Mucosa of descending colon (tissue), 3 donors: ENCODE measurements around the gene NRSN1. TPM values are rescaled to one million over a fixed set of nuclear protein-coding genes. Genes with fewer than 3 reads are reported as not detected.

Experiments used
- ATAC-seq: fragments of 200-7000 bp; cut with Tn5 transposase; one replicate; pipeline ENCODE4 v1.9.1; 2020; ENCODE audit warnings: mild to moderate bottlenecking, moderate library complexity
- DNase-seq, 3 donors: peaks; one replicate each; pipeline ENCODE4 v3.0.0-alpha.2; 2020
- H3K36me3 ChIP-seq: fragments of 200-600 bp; one replicate; pipeline ENCODE4 v1.8.0; 2021; ENCODE audit warnings: low read depth, mild to moderate bottlenecking
- H3K4me1 ChIP-seq: fragments of 200-600 bp; one replicate; pipeline ENCODE4 v1.8.0; 2021; ENCODE audit warnings: low read depth, mild to moderate bottlenecking
- H3K4me3 ChIP-seq: fragments of 200-600 bp; one replicate; pipeline ENCODE4 v1.8.0; 2021; ENCODE audit warnings: mild to moderate bottlenecking
- H3K9me3 ChIP-seq: fragments of 200-600 bp; one replicate; pipeline ENCODE4 v1.8.0; 2021; ENCODE audit warnings: mild to moderate bottlenecking
- intact Hi-C, 2 donors: fragments of 100-400 bp; cut with DNase I in 1 of 2; cut with micrococcal nuclease in 1 of 2; formaldehyde crosslinking; loops; one replicate each; pipeline versions ENCODE4 v1.11.0 to v1.11.1; 2022; cut with DNase I, micrococcal nuclease
- total RNA-seq, 3 donors: library from RNA; stranded (reverse); fragmentation: NEBNext Ultra II Directional in 2 of 3; extraction: Animal tissue kit (Norgen Biotek cat#: 25700) in 2 of 3; gene quantifications; one replicate each; pipeline versions ENCODE4 v1.2.1 to v1.2.4, GENCODE V29; 2021 to 2023
- TF ChIP-seq, protein P1 (sequence below): fragments of 200-600 bp; IDR thresholded peaks from one replicate; pipeline ENCODE4 v1.8.0; 2022; ENCODE audit warnings: antibody characterized with exemption, mild to moderate bottlenecking
- donor health status: DM: no; HTN: no; CAD: no; lungs with moderate emphysema.
- donor health status: DM: no; HTN: no; CAD: no.
- donor health status: DM: no; HTN: yes; CAD: no.

The NRSN1 gene
- total RNA-seq, 3 donors from 2014 or later, result 2.4 TPM; not detected in 2

DNA sequence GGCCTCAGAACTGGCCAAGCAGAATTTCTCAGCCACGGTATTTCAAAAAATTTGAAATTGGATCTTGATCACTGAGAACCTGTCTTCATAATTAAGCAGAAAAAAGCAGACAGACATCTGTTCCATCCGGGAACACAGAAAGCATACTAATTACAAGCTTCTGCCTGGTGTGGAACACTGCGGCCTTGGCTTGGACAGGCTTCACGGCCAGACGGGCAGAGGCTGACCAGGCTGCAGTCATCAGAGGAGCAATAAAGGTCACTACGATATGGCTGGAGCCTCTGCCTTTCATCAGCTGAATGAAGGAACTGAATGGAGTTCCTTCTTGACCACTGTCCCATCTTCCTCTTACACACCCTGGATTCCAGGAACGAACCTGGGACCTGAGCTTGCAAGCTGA, 3.9 kb upstream of the NRSN1 start:
- intact Hi-C loops, result no loop called here
- H3K4me3 ChIP-seq, result no peak overlapping the region
- DNase-seq, result no peak

GRCh38 chr6:24126586-24127192, 674 bp downstream of the NRSN1 start:
- Histone ChIP-seq H3K9me3 (no peaks in the 10 kb centered on the region), H3K36me3 (no peaks in the 10 kb centered on the region), H3K4me3 (no peak overlapping the region), H3K4me1 (no peaks in the 10 kb centered on the region)
- DNase-seq (peak in 1 of 3 donors; percentile 71), ATAC-seq (peak; percentile 43)
- intact Hi-C loops, result no loop called here
- TF ChIP-seq, protein P1, sequence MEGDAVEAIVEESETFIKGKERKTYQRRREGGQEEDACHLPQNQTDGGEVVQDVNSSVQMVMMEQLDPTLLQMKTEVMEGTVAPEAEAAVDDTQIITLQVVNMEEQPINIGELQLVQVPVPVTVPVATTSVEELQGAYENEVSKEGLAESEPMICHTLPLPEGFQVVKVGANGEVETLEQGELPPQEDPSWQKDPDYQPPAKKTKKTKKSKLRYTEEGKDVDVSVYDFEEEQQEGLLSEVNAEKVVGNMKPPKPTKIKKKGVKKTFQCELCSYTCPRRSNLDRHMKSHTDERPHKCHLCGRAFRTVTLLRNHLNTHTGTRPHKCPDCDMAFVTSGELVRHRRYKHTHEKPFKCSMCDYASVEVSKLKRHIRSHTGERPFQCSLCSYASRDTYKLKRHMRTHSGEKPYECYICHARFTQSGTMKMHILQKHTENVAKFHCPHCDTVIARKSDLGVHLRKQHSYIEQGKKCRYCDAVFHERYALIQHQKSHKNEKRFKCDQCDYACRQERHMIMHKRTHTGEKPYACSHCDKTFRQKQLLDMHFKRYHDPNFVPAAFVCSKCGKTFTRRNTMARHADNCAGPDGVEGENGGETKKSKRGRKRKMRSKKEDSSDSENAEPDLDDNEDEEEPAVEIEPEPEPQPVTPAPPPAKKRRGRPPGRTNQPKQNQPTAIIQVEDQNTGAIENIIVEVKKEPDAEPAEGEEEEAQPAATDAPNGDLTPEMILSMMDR, result no peak

More for the DNA sequence above, 3.9 kb upstream of the NRSN1 start:
- TF ChIP-seq, protein P1, result no peak
- Histone ChIP-seq H3K4me1 (no peaks in the 10 kb centered on the region), H3K9me3 (no peaks in the 10 kb centered on the region), H3K36me3 (no peaks in the 10 kb centered on the region)
- ATAC-seq, result no peak

DNA sequence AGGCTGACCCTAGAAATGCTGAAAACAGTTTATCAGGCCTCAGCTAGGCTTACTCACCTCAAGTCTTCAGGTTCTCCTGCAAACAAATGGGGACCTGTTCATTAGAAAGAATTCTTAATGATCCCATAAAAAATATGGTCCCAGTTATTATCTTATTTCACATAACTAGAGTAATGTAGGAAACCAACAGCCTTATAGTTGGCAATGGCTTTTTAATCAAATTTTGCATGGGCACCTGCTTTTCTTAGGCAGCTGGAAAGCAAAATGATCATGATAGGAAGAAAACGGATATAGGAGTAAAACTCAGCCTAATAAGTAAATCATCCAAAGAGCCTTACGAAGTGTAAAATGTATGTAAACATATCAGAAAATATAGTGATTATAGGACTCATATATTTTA, 1.3 kb downstream of the NRSN1 start:
- no peaks in the 10 kb centered on the region for H3K4me1 ChIP-seq
- intact Hi-C loops, result no loop called here
- H3K36me3 ChIP-seq, result no peaks in the 10 kb centered on the region
- TF ChIP-seq, protein P1, result no peak
- ATAC-seq (no peak), DNase-seq (no peak)
- no peak overlapping the region for H3K4me3 ChIP-seq
- no peaks in the 10 kb centered on the region for H3K9me3 ChIP-seq

DNA sequence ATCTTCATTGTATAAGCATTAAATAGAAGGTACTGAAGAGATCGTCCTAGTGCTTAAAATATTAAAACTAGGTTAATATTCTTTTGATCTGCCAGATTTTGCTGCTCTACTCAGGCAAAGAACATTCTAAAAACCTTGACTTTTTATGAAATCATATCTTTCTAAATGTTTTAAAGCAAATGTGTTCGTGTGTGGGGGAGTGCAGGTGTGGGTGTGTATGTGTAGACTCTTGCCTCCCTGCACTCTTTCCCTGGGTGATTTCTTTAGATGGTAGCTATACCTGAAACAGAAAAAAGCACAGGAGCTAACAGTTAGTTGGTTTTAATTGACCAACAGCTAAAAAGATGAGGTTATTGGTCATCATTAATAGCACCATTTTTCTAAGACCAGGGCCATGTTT, 5.7 kb downstream of the NRSN1 start:
- TF ChIP-seq, protein P1, result no peak
- H3K4me1 ChIP-seq, result no peaks in the 10 kb centered on the region
- DNase-seq, result no peak
- no peak overlapping the region for H3K4me3 ChIP-seq
- intact Hi-C loops, result no loop called here
- no peaks in the 10 kb centered on the region for H3K9me3 ChIP-seq
- ATAC-seq, result no peak
- no peaks in the 10 kb centered on the region for H3K36me3 ChIP-seq

DNA sequence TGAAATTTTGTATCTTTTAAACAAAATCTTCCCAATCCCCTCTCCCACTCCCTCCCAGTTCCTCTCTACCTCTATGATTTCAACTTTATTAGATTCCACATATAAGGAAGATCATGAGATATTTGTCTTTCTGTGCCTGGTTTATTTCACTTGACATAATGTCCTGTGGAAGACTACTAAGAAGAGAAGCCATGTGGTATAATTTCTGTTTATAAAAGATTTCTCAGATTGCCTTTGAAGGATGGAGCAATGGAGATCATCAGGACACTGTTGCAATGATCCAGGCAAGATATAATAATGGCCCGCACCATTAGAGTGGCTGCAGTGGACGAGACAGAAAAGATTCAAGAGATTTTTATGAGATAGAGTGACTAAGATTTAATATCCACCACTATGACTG, 13.1 kb downstream of the NRSN1 start:
- ATAC-seq, result no peak
- Histone ChIP-seq H3K4me1 (no peaks in the 10 kb centered on the region), H3K36me3 (no peaks in the 10 kb centered on the region), H3K9me3 (no peaks in the 10 kb centered on the region), H3K4me3 (no peak overlapping the region)
- DNase-seq, result no peak
- intact Hi-C loops, result no loop called here
- TF ChIP-seq, protein P1, result no peak

DNA sequence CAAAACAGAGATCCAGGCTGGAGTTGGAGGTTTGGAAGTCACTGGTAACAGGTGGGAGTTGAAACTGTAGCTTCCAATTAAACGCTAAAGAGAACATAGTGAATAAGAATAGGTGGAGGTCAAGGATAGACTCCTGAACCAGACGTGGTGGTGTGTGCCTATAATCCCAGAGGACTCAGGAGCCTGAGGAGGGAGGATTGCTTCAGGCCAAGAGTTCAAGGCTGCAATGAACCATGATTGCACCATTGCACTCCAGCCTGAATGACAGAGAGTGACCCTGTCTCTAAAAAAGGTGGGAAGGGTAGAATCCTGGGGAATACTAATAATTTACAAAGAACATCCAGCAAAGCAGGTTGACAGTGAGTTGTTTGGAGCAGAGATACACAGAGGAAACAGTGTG, 13.6 kb downstream of the NRSN1 start:
- ATAC-seq (no peak), DNase-seq (no peak)
- no peaks in the 10 kb centered on the region for H3K9me3 ChIP-seq
- intact Hi-C loops, result no loop called here
- no peaks in the 10 kb centered on the region for H3K4me1 ChIP-seq
- H3K36me3 ChIP-seq, result no peaks in the 10 kb centered on the region
- no peak overlapping the region for H3K4me3 ChIP-seq
- TF ChIP-seq, protein P1, result no peak
